ENCODE data around the gene ZNF200. TPM values are rescaled to one million over a fixed set of nuclear protein-coding genes. Genes with fewer than 3 reads are reported as not detected.

Gene ZNF200
- total RNA-seq, 1 donor from 2014 or later = 15.1 TPM

GRCh38 chr16:3243882-3244281 lies 8.9 kb upstream of the ZNF200 start:
- Mint-ChIP-seq H3K27me3 (peaks cover 37% of the 10 kb centered on the region), H3K4me1 (no peaks in the 10 kb centered on the region), H3K36me3 (ENCODE audit: low read depth) (no peaks in the 10 kb centered on the region), H3K27ac (no peak overlapping the region), H3K9me3 (no peaks in the 10 kb centered on the region), H3K4me3 (no peak overlapping the region)
- TF ChIP-seq, protein P1, sequence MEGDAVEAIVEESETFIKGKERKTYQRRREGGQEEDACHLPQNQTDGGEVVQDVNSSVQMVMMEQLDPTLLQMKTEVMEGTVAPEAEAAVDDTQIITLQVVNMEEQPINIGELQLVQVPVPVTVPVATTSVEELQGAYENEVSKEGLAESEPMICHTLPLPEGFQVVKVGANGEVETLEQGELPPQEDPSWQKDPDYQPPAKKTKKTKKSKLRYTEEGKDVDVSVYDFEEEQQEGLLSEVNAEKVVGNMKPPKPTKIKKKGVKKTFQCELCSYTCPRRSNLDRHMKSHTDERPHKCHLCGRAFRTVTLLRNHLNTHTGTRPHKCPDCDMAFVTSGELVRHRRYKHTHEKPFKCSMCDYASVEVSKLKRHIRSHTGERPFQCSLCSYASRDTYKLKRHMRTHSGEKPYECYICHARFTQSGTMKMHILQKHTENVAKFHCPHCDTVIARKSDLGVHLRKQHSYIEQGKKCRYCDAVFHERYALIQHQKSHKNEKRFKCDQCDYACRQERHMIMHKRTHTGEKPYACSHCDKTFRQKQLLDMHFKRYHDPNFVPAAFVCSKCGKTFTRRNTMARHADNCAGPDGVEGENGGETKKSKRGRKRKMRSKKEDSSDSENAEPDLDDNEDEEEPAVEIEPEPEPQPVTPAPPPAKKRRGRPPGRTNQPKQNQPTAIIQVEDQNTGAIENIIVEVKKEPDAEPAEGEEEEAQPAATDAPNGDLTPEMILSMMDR (IDR thresholded peaks at IDR 0.05) = no peak
- ATAC-seq (ENCODE audit: low read depth) = no peak
- ChIA-PET POLR2A (no interaction called here), CTCF (no interaction called here)
- no peak for DNase-seq
- intact Hi-C loops (cut with micrococcal nuclease) = no loop called here

DNA sequence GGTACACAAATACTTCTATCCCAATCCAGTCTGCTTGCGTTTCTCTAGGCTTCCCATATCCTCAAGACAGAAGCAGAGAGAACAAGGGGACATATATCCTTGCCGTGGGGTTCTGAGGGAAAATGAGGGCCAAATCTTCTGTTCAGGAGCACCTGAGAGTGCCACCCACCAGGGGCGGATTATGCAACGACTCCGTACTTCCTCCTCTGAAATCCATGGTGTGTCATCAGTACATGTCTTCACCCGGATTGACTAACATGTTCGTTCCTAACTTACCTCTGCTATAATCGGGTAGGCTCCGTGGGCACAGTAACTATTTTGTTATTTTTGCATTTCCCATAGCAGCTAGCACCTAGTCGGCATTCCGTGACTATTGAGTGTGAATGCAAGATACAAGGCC lies 7.8 kb upstream of the ZNF200 start:
- intact Hi-C loops (cut with micrococcal nuclease) = no loop called here
- H3K4me3 Mint-ChIP-seq = no peak overlapping the region
- H3K4me1 Mint-ChIP-seq = no peaks in the 10 kb centered on the region
- no peak for ATAC-seq (ENCODE audit: low read depth)
- no peaks in the 10 kb centered on the region for H3K36me3 Mint-ChIP-seq (ENCODE audit: low read depth)
- H3K27me3 Mint-ChIP-seq = peaks cover 37% of the 10 kb centered on the region
- H3K27ac Mint-ChIP-seq = no peak overlapping the region
- POLR2A ChIA-PET = no interaction called here
- TF ChIP-seq, protein P1 (IDR thresholded peaks at IDR 0.05) = no peak
- CTCF ChIA-PET = no interaction called here
- H3K9me3 Mint-ChIP-seq = no peaks in the 10 kb centered on the region
- no peak for DNase-seq

- no peak overlapping the region for H3K27ac Mint-ChIP-seq
- no peaks in the 10 kb centered on the region for H3K4me1 Mint-ChIP-seq
- ATAC-seq (ENCODE audit: low read depth) = no peak
- no peak for DNase-seq
- intact Hi-C loops (cut with micrococcal nuclease) = no loop called here
- TF ChIP-seq, protein P1 (IDR thresholded peaks at IDR 0.05) = no peak
- peaks cover 31% of the 10 kb centered on the region for H3K27me3 Mint-ChIP-seq
- ChIA-PET CTCF (no interaction called here), POLR2A (no interaction called here)
- no peaks in the 10 kb centered on the region for H3K36me3 Mint-ChIP-seq (ENCODE audit: low read depth)
- no peak overlapping the region for H3K4me3 Mint-ChIP-seq
- no peaks in the 10 kb centered on the region for H3K9me3 Mint-ChIP-seq
Observed at GRCh38 chr16:3241761-3242160, 6.8 kb upstream of the ZNF200 start.

DNA sequence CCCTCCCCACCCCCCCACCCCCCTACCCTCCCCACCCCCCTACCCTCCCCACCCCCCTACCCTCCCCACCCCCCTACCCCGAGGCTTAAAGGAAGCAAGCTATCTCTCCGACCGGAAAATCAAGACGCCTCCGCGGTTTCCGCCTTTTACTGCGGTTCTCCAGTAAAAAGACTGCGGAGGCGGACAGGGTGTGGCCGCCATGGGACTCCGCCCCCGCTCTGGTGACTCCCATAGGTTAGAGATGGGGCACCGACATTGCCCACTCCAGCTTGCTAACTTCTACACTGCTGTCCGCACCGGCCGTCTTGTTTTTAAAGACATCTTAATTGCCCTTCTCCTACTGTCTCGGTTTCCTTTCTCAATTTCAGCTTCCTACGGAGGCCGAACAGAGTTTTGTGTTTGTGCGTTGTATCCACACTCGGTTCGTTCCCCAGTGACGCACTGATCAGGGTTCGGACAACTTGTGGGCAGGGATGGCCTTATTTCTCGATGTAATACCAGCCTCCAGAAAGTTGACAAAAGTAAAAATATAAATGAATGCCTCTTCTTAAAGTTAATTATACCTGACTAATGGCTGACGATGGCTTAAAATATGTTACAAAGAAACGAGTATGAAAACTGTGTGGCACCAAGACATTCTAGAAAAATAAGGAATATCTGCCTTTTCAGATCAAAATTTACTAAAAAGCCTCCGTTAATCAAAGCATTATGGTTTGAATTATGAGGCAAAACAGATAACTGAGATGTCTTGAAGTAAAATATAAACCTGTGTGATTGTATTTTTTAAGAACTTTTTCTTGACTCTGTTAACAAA lies 1.1 kb upstream of the ZNF200 start:
- Mint-ChIP-seq H3K9me3 (peaks cover 9% of the 10 kb centered on the region), H3K27me3 (no peaks in the 10 kb centered on the region), H3K27ac (peak overlapping the region; percentile 70), H3K4me3 (peak overlapping the region; percentile 72), H3K36me3 (ENCODE audit: low read depth) (peaks cover 29% of the 10 kb centered on the region), H3K4me1 (peaks cover 24% of the 10 kb centered on the region)
- CTCF ChIA-PET = interaction anchor here (1.3 kb wide), 1 partner anchor 9 kb away, joined by 3 read pairs; no protein-coding TSS in a partner anchor
- POLR2A ChIA-PET = interaction anchor here (1.2 to 2.7 kb wide), 5 partner anchors 29 to 221 kb away, joined by 3 to 22 read pairs (median 6); partner anchors contain the start of genes ZNF174, ZNF263 and ZSCAN32
- no peak for ATAC-seq (ENCODE audit: low read depth)
- intact Hi-C loops (cut with micrococcal nuclease) = loop anchor here (1.0 to 5.0 kb wide), 8 partner anchors 28 to 264 kb away; partner anchors contain the start of genes TIGD7, ZNF174, ZNF75A and ZSCAN32
- no peak for DNase-seq
- TF ChIP-seq, protein P1 (IDR thresholded peaks at IDR 0.05) = no peak

DNA sequence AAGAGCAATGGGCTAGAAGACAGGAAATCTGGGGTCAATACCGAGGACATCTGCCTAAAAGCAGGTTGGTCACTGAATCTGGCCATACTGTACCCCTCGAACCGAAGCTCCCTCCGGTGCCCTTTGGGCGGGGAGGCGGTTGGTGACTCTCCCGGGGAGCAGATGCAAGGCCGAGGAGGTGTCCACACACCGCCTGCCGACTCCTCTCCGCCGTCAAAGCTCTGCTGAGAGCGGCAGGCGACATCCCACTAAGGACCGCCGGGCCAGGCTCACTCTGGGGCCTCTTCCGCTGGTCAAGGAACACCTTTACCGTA lies 458 bp downstream of the ZNF200 start:
- H3K4me1 Mint-ChIP-seq = peaks cover 24% of the 10 kb centered on the region
- no peak for ATAC-seq (ENCODE audit: low read depth)
- TF ChIP-seq, protein P1 (IDR thresholded peaks at IDR 0.05) = no peak
- peak overlapping the region; percentile 96 for H3K27ac Mint-ChIP-seq
- CTCF ChIA-PET = no interaction called here
- peaks cover 15% of the 10 kb centered on the region for H3K9me3 Mint-ChIP-seq
- peaks cover 43% of the 10 kb centered on the region for H3K36me3 Mint-ChIP-seq (ENCODE audit: low read depth)
- intact Hi-C loops (cut with micrococcal nuclease) = no loop called here
- POLR2A ChIA-PET = interaction anchor here (1.2 to 2.7 kb wide), 5 partner anchors 30 to 223 kb away, joined by 5 to 22 read pairs (median 6); partner anchors contain the start of genes TIGD7, ZNF174, ZNF263 and ZNF75A
- H3K4me3 Mint-ChIP-seq = peak overlapping the region; percentile 94
- DNase-seq = no peak
- no peaks in the 10 kb centered on the region for H3K27me3 Mint-ChIP-seq

Measured in activated B cell treated with CpG ODN at 0.5 μM for 24 hours (primary cell).